Bone marrow (tissue), 2 donors: ENCODE results near the gene CSAG2.

ENCODE experiments used
- DNase-seq, 2 donors: peaks; one replicate each; lab custom pipeline; 2025; lab: John Stamatoyannopoulos, UW

CSAG2 gene

DNA sequence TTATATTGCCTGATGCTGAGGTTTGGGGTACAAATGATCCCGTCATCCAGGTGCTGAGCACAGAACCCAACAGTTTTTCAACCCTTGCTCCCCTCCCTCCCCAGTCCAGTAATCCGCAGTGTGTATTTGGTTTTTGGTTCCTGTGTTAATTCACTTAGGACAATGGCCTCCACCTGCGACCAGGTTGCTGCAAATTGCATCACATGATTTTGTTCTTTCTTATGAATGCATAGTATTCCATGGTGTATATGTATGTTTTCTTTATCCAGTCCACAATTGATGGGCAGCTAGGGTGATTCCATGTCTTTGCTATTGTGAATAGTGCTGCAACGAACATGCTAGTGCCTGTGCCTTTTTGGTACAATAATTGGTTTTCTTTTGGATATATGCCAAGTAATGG lies 46.0 kb downstream of the CSAG2 start:
- DNase-seq: no peak

- DNase-seq: no peak
These were observed 50.8 kb downstream of the CSAG2 start for GRCh38 chrX:152658302-152658701.
